HG03095 (cell line): ENCODE data around the gene PROSER1.
"Not testable (repeated sequence)": the region's sequence is repeated elsewhere in the genome, so short reads cannot be mapped to it uniquely, and the experiment has no call there.

ENCODE experiments used
- ATAC-seq: cut with Tn5 transposase; IDR thresholded peaks from one replicate; pipeline ENCODE4 v1.9.1; 2021; ENCODE audit warnings: moderate library complexity; ENCODE audit not compliant: unreplicated experiment

Gene PROSER1

GRCh38 chr13:39032150-39032549 is 5.7 kb downstream of the PROSER1 start:
- no peak for ATAC-seq

DNA sequence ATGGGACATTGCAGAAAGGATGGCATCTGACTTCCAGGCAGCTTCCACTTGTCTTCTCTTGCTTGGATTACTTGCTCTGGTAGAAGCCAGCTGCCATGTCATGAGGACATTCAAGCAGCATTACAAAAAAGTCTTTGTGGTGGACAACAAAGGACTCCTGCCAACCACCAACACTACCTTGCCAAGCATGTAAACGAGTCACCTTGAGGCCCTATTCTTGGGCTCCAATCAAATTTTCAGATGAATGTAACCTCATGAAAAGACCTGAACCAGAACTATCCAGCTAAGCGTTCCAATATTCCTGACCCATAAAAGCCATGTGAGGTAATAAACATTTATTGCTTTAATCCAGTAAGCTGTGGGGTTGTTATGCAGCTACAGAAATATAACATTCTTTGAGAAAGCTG is 12.5 kb downstream of the PROSER1 start:
- ATAC-seq, result no peak

GRCh38 chr13:39023761-39024160 is 14.1 kb downstream of the PROSER1 start:
- ATAC-seq, result no peak

- ATAC-seq, result no peak
Measured at GRCh38 chr13:39023316-39023715, 14.6 kb downstream of the PROSER1 start.

- no peak for ATAC-seq
Measured at GRCh38 chr13:39020853-39021462, 16.9 kb downstream of the PROSER1 start.

DNA sequence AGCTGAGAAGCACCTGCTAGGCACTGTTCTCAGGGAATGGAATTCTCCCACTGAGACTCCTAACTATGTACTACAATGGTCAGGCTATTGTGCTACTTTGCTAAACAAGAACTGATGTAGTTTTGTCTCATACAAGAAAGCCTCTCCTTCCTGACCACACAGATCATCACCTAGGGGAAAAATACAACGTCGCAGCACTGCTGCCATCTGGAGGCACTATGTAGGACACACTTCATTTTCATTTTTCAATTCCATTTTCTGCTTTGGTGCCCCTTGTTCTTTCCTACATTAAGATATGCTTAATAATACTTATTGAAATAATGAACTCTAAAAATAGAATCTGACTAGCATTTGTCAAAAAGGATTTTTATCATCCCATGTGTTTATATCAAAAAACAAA is 21.1 kb downstream of the PROSER1 start:
- ATAC-seq, result peak; percentile 81

DNA sequence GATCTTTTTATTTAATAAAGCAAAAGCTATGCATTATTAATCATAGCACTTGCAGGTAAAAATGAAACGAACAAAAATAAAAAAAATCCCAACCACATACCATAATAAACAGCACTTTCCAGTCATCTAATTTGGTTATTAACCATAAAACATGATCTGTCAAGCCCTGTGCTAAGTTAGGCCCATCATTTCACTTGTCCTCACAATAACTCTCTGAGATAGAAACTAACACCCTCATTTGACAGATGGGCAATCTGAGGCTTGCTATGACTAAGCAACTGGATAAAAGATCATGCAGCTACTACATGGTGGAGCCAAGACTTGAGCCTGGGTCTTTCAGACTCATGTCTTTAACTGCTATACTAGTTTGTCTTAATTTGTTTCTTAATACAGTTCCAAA is 21.8 kb downstream of the PROSER1 start:
- peak; percentile 56 for ATAC-seq

GRCh38 chr13:39013462-39013861 is 24.4 kb downstream of the PROSER1 start:
- ATAC-seq, result no peak

DNA sequence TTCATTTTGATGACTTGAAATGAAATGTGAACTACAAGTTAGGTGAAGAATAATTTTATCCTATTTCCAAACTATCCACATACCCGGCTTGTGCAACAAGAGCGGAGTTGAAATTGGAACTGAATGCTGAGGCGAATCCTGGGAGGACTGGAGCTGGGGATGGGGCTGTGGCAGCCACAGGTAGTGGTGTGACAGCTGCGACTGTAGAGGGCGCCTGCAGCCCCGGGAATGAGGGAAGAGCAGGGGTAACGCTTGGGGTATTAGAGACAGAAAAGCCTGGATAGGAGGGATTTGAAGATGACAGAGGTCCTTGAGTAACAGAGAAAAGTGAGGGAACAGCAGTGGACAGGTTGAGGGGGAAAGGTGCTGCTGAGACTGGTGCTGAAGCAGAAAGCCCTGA is 25.3 kb downstream of the PROSER1 start:
- no peak for ATAC-seq

DNA sequence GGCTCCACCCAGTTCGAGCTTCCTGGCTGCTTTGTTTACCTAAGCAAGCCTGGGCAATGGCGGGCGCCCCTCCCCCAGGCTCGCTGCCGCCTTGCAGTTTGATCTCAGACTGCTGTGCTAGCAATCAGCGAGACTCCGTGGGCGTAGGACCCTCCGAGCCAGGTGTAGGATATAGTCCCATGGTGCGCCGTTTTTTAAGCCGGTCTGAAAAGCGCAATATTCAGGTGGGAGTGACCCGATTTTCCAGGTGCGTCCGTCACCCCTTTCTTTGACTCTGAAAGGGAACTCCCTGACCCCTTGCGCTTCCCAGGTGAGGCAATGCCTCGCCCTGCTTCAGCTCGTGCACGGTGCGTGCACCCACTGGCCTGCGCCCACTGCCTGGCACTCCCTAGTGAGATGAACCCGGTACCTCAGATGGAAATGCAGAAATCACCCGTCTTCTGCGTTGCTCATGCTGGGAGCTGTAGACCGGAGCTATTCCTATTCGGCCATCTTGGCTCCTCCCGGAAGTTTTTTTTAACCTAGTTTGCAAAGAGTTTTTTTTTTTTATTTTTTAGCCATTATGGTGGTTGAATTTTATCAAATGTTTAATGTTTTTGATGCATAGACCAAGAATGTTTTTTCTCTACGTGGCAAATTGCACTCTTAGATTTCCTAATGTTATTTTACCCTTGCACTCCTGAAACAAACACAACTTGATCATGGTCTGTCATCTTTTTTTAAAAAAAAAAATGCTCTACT is 31.3 kb downstream of the PROSER1 start:
- ATAC-seq, result not testable (repeated sequence)

DNA sequence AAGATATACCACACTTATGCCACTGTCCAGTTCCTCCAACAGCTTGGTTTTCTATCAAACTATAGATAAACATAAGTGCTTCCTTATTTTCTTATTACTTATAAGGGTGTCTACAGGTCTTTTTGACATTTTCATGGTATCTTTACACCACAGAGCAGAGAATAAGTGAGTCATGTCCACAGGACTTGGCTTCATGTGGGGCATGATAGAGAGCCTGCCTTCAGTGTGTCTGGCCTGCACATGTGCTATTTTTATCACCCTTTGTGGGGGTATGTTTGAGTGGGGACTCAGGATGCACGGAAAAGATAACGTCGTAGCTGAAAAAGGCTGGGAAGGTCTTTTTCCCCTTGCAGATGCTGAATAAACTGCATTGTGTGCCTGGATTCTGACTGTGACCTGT is 39.1 kb downstream of the PROSER1 start:
- ATAC-seq, result no peak

DNA sequence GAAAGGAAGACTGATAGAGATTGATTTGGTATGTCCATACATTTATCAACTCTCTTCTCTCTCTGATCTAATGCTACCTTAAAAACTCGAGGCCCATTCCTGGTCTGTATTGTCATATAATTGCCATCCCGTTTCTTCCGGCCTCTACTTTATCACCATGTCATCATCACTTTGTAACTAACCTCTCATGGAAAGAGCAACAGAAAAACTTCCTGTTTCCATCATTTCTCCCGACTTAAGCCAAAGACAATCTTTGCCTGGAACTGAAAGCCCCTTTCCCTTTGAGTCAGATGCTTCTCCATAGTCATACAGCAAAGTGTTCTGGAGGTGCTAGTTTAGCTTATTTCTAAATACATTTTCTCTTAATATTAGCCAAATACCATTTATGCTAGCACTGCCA is 44.5 kb downstream of the PROSER1 start:
- no peak for ATAC-seq

- ATAC-seq, result no peak
Measured at GRCh38 chr13:38990693-38991092, 47.2 kb downstream of the PROSER1 start, which contains the start of gene STOML3. Gene STOML3, minus strand, starts transcription at chr13:38990831. Its CDS starts 110 bp downstream, at chr13:38990721.

DNA sequence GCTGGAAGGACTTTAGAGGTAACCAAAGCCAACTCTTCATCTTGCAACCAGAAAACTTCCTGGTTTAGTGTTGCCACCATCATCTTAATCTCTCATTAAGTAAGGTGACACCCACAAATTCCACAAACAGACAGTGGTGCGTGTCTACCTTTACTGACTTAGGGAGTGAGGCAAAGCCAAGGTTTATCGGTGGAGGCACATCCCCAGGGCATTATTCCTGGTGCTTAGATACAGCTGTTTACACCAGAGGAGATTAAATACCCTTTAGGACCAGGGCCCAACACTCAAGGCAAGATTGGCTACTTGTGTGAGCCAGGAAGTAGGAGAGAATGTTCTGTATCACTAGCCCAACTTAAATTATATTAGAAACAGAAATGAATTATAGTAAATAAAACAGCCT is 56.8 kb downstream of the PROSER1 start:
- ATAC-seq, result no peak

DNA sequence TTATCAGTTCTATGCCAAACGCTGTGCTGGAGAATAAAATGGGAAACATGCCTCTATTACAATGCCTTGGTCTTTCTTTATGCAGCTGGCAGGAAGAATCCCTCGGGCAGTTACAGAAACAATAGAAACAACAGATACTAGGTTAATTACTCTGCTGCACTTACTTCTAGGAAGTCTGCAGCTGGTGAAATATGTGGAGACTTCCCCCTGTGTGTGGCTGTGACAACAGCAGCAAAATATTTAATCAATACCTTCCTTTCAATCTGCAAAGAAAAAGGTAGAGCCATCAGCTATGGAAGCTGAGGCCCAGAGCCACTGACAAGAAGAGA is 57.2 kb downstream of the PROSER1 start:
- no peak for ATAC-seq

DNA sequence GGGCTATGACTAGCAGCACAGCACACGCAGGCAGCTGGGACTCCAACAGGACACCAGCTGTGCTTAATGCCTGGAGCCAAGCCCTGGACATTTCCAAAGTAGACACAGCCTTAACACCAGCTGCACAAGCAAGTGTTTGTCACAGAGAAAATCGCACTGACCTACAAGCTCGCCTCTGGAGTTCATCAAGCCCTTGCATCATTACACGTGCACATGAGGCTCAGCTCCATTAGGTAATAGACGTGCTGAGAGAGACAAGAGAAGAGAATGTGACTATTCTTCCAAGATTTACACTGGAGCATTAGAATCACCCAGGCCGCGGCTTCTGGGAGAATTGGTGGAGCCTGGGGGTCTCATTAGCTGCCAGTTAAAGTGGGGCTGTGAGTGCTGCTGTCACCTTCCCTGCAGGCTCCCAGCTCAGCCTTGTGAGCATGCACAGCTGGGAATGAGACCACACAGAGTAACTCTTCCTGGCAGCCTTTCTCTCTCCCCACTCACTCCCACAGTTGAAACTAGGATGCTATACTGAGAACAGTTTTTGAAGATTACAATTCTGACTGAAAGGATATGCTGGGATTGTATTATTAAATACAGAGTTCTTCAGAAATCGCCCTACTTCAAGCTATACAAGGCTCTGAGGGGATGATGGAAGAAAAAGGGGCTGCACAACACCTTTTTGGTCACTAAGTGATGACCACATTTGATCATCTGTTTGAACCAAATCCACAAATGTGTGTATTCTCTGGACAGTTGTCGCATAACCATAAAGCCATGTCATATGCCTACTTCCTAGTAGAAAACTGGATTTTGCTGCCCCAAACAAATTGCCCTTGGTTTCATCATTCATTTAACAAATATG is 57.8 kb downstream of the PROSER1 start:
- no peak for ATAC-seq

- ATAC-seq, result no peak
Measured at GRCh38 chr13:38970380-38971051, 67.4 kb downstream of the PROSER1 start.

GRCh38 chr13:38969187-38969586 is 68.7 kb downstream of the PROSER1 start:
- no peak for ATAC-seq

GRCh38 chr13:38967446-38967845 is 70.4 kb downstream of the PROSER1 start:
- ATAC-seq, result no peak

DNA sequence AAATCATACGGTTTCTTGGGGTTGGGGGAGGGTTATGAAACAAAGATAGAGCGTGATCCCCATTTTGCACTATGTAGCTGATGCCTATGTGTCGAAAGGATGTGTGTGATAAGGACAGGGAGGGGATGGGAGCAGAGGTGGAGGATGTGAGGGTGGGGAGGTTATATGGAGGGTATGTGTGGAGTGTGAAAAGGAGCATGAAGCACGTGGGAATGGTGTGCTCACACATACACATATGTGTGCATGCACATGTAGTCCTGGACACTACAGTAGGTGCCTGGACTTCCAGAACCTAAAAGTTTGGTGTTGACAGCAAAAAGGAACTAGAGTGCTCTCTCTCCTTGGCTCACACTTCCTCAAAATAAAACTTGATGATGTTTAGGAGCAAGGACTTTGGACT is 72.6 kb downstream of the PROSER1 start:
- no peak for ATAC-seq

DNA sequence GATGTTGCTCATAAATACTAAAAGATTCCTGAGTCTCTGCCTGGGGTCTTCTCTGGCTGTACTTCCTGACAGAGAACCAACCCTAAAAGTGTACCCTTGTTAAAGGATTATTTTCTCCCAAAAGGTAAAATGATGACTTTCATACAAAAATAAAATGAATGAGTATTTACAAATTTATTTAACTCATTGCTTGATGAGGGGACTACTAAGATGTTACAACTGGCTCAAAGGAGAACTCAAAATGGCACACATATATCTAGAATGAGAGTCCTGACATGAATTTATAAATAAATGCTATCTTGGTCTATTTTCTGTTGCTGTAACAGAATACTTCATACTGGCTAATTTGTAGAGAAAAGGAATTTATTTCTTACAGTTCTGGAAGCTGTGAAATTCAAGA is 77.7 kb downstream of the PROSER1 start:
- ATAC-seq, result no peak
